Aorta (tissue), 5 donors: ENCODE measurements around the gene MRPL23. TPM values are rescaled to one million over a fixed set of nuclear protein-coding genes. Genes with fewer than 3 reads are reported as not detected.

Experiments
- ATAC-seq: fragments of 200-7000 bp; cut with Tn5 transposase; one replicate; pipeline ENCODE4 v1.9.1; 2022; ENCODE audit warnings: moderate library complexity; ENCODE audit not compliant: low FRiP score
- DNase-seq, 2 donors: peaks; one replicate each; pipeline ENCODE4 v3.0.0-alpha.2; 2020
- H3K27ac ChIP-seq, 2 donors: one replicate each; pipeline ENCODE4 v1.5.1; 2013; ENCODE audit warnings: low read length in 2 of 2, mild to moderate bottlenecking in 2 of 2, moderate library complexity in 2 of 2, control low read depth in 1 of 2, inconsistent platforms in 1 of 2, low read depth in 1 of 2
- H3K27me3 ChIP-seq, 2 donors: one replicate each; pipeline ENCODE4 v1.6.1; 2013; ENCODE audit warnings: control low read depth in 1 of 2, low read length in 1 of 2, mild to moderate bottlenecking in 1 of 2, moderate library complexity in 1 of 2; ENCODE audit not compliant: insufficient read depth in 2 of 2, control insufficient read depth in 1 of 2
- H3K36me3 ChIP-seq, 2 donors: one replicate each; pipeline ENCODE4 v1.6.1; 2013; ENCODE audit warnings: control low read depth in 1 of 2, low read length in 1 of 2, mild to moderate bottlenecking in 1 of 2; ENCODE audit not compliant: insufficient read depth in 2 of 2, control insufficient read depth in 1 of 2
- H3K4me1 ChIP-seq, 2 donors: one replicate each; pipeline ENCODE4 v1.6.1; 2013; ENCODE audit warnings: low read length in 2 of 2, control low read depth in 1 of 2, mild to moderate bottlenecking in 1 of 2, moderate library complexity in 1 of 2; ENCODE audit not compliant: insufficient read depth in 2 of 2, control insufficient read depth in 1 of 2
- H3K4me3 ChIP-seq, 2 donors: one replicate each; pipeline ENCODE4 v1.5.1; 2013; ENCODE audit warnings: low read length in 2 of 2, control low read depth in 1 of 2, mild to moderate bottlenecking in 1 of 2
- H3K9me3 ChIP-seq: one replicate; pipeline ENCODE4 v1.6.1; 2013; ENCODE audit warnings: mild to moderate bottlenecking, low read length; ENCODE audit not compliant: control insufficient read depth
- WGBS, 2 donors: extraction: QIAGEN DNeasy Blood & Tissue Kit; methylation state at CpG; one replicate each; pipeline ENCODE4 v1.1.7; 2013; 5-methylcytosine and 5-hydroxymethylcytosine counted together
- intact Hi-C, 2 donors: fragments of 100-400 bp; cut with DNase I; formaldehyde crosslinking; loops; one replicate each; pipeline versions ENCODE4 v1.14.2 to v1.15.0; 2022
- polyA plus RNA-seq, 2 donors: library from polyadenylated mRNA; stranded (reverse); fragments of 200-250 nt; gene quantifications; one replicate each; pipeline ENCODE4 v1.2.3, GENCODE V29; 2013
- total RNA-seq, 2 donors: library from RNA; stranded (reverse); fragmentation: NEBNext Ultra II Directional; extraction: Animal tissue kit (Norgen Biotek cat#: 25700); gene quantifications; one replicate each; pipeline ENCODE4 v1.2.1, GENCODE V29; 2021
- donor health status: healthy with polysubstance abuse.
- donor health status: Bipolar disorder and iron deficiency.
- donor health status: DM: no; HTN: no; CAD: no.
- donor health status: DM: no; HTN: no; CAD: no.
- donor health status: DM: yes; HTN: yes; CAD: no.

MRPL23 gene
- total and polyA plus RNA-seq, 4 donors: 23.4 to 143 (median 63.1) TPM

DNA sequence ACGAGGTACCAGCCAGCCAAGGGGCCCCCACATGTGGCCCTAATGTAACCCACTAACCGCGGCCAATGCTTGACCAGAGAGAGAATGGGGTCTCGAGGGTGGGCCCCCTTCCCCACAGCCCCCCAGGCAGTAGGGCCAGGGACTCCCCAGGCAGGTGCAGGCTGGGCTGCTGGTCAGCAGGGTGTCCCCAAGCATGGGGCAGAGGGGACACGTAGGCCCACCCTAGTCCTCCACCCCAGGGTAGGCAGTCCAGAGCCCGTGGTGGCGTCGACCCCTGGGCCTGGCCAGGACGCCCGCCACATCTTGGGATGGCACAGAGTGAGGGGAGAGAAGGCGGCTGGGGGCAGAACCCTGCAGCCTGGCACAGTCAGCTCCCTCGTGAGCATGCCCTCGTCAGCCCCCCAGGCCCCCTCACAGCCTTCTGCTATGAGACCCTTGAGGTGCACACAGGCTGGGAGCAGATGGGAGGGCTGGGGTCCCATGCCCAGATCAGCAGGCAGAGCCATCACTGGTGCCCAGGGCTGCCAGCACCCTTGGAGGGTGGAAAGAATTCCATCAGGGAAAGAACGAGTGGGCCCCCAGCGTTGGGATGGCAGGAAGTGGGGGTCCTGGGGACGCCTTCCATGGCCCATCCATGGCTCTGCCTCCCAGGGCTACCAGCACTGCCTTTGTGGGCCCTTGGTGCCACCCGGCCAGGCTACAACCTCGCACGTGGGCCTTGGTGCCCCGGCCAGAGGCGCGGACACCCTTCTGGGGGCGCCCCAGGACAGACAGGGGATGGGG lies 21.6 kb upstream of the MRPL23 start:
- no peak overlapping the region for H3K27ac ChIP-seq
- H3K4me3 ChIP-seq: no peak overlapping the region
- no peaks in the 10 kb centered on the region for H3K36me3 ChIP-seq
- peak; percentile 27 to 57 for DNase-seq
- intact Hi-C loops: no loop called here
- no peaks in the 10 kb centered on the region for H3K9me3 ChIP-seq
- no peaks in the 10 kb centered on the region for H3K27me3 ChIP-seq
- 92 to 93% methylated on average over 21 to 23 of the region's 23 CpGs for WGBS, 2 donors
- H3K4me1 ChIP-seq: no peaks in the 10 kb centered on the region
- ATAC-seq: no peak

DNA sequence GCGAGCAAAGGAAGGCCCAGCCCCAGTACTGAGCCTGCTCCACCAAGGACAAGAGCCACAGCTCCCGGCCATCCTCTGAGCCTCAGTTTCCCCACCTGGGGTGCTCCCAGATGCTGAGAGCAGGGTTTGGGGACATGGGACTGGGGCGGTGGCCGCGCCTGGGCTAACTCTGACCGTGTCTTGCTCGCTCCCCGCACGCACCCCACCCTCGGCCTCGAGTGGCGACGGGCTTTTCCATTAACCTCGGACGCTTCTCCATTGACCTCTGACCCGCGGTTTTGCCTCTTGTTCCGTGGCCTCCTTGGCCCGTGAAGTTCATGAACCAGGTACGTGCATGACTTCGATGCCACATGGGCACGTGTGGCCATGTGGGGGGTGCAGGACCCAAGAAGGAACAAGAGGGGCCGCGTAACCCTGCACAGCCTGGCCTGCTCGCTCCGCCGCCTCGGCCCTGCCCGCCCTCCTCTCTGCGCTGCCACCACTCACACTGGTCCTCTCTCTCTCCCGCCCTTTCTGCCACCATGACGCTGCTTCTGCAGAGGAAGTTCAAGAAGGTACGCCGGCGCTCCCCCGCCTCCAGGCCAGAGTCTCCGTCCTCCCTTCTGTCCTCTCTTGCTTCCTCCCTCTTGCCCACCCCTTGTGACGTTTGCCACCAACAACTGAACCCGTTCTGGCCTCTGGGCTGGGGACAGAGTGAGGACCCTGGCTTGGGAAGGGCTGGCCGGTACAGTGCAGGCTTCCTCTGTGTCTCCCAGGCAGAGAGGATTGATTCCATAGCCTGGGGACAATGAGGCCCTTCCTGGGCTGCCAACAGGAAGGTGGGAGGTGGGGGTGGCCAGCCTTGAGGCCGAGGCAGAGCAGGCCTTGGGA lies 20.7 kb upstream of the MRPL23 start:
- ATAC-seq (no peak), DNase-seq (peak; percentile 46 to 66)
- H3K4me1 ChIP-seq: no peaks in the 10 kb centered on the region
- WGBS, 2 donors: 93% methylated on average over 41 of the region's 41 CpGs
- no peak overlapping the region for H3K4me3 ChIP-seq
- H3K27ac ChIP-seq: no peak overlapping the region
- intact Hi-C loops: no loop called here
- no peaks in the 10 kb centered on the region for H3K36me3 ChIP-seq
- no peaks in the 10 kb centered on the region for H3K9me3 ChIP-seq
- H3K27me3 ChIP-seq: no peaks in the 10 kb centered on the region

GRCh38 chr11:1927026-1927847 lies 19.9 kb upstream of the MRPL23 start:
- no peaks in the 10 kb centered on the region for H3K36me3 ChIP-seq
- H3K27ac ChIP-seq: no peak overlapping the region
- no peaks in the 10 kb centered on the region for H3K4me1 ChIP-seq
- no peak overlapping the region for H3K4me3 ChIP-seq
- intact Hi-C loops: no loop called here
- 93 to 97% methylated on average over 26 to 28 of the region's 28 CpGs for WGBS, 2 donors
- peak; percentile 47 for ATAC-seq
- peak; percentile 69 to 77 for DNase-seq
- no peaks in the 10 kb centered on the region for H3K27me3 ChIP-seq
- H3K9me3 ChIP-seq: no peaks in the 10 kb centered on the region

DNA sequence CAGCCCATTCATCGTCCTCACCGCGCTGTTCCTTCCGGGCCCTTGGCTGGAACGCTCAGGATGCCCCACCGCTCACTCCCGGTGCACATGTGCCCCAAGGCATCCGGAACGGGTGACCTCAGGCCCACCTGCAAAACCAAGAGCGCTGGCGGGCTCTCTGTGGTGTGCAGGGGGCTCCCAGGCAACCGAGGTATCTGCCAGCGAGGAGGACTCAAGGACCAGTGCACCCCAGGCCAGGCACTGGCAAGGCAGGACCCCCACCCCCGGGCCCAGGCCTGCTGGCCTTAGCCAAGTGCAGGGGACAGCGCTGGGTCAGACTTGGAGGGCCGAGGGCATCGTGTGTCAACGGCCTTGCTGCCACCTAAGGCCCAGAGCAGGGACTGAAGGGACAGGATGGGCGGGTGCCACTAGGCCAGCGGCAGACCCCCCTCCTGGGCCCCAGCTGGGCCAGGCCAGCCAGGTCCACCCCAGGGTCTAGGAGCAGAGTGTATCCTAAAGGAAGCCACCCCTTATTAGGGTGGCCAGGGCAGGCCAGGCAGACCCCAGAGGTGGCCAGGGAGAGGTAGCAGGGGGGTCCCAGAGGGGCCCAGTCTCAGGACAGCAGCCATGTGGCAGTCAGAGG lies 19.2 kb upstream of the MRPL23 start:
- Histone ChIP-seq H3K4me1 (no peaks in the 10 kb centered on the region), H3K36me3 (no peaks in the 10 kb centered on the region), H3K9me3 (no peaks in the 10 kb centered on the region), H3K4me3 (no peak overlapping the region), H3K27ac (no peak overlapping the region), H3K27me3 (no peaks in the 10 kb centered on the region)
- WGBS, 2 donors: 94% methylated on average over 20 of the region's 20 CpGs
- DNase-seq: peak in 1 of 2 donors; percentile 72
- ATAC-seq: peak; percentile 2
- intact Hi-C loops: no loop called here

DNA sequence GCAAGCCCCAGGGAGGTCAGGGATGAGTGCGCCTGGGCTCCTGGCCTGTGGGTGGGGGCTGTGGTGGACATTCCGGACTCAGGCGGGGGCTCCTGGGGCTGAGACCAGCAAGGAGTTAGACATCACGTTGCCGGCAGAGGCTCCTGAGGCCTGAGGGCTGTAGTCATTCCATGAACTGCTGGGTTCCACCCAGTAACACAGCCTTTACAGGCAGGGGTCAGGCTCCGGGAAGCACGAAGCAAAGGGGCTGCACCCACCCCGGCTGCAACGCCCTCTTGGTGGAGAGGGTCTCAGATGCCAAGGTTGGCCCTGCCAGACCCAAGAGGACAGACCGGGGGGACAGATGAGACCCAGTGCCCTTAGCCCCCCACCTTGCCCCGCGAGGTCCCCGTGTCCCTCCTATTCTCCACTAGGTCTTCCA lies 18.7 kb upstream of the MRPL23 start:
- no peaks in the 10 kb centered on the region for H3K4me1 ChIP-seq
- ATAC-seq: peak; percentile 31
- H3K9me3 ChIP-seq: no peaks in the 10 kb centered on the region
- H3K4me3 ChIP-seq: no peak overlapping the region
- H3K36me3 ChIP-seq: no peaks in the 10 kb centered on the region
- DNase-seq: peak; percentile 58 to 75
- no peak overlapping the region for H3K27ac ChIP-seq
- no peaks in the 10 kb centered on the region for H3K27me3 ChIP-seq
- WGBS, 2 donors: 95 to 97% methylated on average over 13 of the region's 13 CpGs
- intact Hi-C loops: no loop called here

DNA sequence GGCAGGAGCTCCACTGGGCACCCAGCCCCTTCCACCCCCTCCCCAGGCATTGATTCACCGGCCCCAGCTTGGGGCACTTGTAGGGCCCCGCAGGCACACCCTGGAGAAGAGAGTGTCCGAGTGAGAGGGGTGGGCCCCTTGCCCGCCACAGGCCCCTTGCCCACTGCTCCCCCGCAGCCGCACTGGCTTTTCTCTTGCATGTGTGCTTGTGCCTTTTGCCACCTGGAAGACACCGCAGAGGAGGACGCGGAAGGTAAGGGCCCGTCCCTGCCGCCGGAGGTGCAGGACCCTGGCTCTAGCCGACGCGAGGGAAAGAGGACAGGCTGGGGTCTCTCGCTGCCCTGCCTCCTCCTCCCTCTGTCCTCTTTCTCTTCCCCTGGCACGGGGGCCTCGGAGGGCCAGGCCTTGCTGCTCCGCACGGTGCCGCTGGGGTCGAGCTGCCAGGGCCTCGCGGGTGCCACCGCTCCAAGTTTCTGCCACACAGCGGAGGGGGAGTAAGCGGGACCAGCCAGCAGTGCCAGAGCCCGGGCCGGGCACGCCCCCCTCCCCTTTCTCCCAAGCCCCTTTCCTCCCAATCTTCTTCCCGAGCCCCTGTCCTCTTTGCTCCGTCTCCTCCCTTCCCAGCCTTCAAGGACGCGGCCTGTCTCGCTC lies 18.1 kb upstream of the MRPL23 start:
- ATAC-seq: no peak
- no peaks in the 10 kb centered on the region for H3K9me3 ChIP-seq
- WGBS, 2 donors: 95 to 96% methylated on average over 34 to 35 of the region's 35 CpGs
- no peaks in the 10 kb centered on the region for H3K4me1 ChIP-seq
- H3K36me3 ChIP-seq: no peaks in the 10 kb centered on the region
- peak in 1 of 2 donors; percentile 47 for DNase-seq
- H3K27ac ChIP-seq: no peak overlapping the region
- no peak overlapping the region for H3K4me3 ChIP-seq
- intact Hi-C loops: no loop called here
- H3K27me3 ChIP-seq: no peaks in the 10 kb centered on the region

DNA sequence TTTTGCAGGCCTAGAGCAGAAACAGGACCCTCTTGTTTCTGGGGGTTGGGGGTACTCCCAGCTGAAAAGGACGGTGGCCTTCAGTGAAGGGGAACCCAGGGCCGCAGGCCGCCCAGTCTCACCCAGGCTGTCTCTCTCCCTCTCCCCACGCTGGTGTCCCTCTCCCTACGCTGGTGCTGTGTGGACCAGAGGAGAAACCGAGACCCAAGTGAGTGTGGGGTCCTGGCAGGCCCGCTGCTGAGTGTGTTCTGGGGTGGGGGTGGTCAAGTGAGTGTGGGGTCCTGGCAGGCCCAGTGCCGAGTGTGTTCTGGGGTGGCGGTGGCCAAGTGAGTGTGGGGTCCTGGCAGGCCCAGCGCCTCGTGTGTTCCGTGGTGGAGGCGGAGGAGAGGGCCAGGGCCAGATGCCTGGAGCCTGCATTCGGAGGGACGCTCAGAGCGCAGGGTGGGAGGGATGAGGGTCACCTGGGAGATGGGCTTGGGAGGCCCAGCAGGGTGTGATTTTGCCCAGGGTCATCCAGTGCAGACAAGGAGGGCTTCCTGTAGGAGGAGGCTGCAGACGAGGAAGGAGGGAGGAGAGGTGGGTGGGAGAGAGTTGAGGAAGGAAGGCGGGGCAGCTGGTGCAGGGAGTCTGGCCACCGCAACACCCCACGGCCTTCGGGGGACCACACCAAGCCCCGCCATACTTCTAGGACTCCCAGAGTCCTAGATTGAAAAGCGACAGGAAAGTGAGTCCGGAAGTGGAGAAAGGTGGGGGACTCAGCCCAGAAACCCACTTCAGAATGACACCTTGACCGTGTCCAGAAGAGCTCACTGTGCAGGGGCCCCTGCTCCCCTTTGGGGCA lies 17.3 kb upstream of the MRPL23 start:
- Histone ChIP-seq H3K27ac (no peak overlapping the region), H3K9me3 (no peaks in the 10 kb centered on the region), H3K4me1 (no peaks in the 10 kb centered on the region), H3K27me3 (no peaks in the 10 kb centered on the region), H3K36me3 (no peaks in the 10 kb centered on the region), H3K4me3 (no peak overlapping the region)
- no peak for ATAC-seq
- intact Hi-C loops: no loop called here
- peak; percentile 40 to 67 for DNase-seq
- WGBS, 2 donors: 94% methylated on average over 23 to 25 of the region's 25 CpGs
